GM13977 (cell line): ENCODE results near the gene KIF1A.

Experiments
- DNase-seq: peaks from one replicate; pipeline ENCODE4 v3.0.0; 2012; ENCODE audit warnings: low spot score
- in situ Hi-C: fragments of 300-500 bp; cut with MboI; formaldehyde crosslinking; loops from one replicate; pipeline ENCODE4 v1.12.0; 2022; ENCODE audit warnings: low sequenced_read_pairs, low pct_unique_long_range_greater_than_20kb, mixed read lengths, inconsistent platforms; ENCODE audit not compliant: unreplicated experiment
- TF ChIP-seq, protein P1 (sequence below): IDR thresholded peaks from 2 replicates; pipeline ENCODE4 v1.5.1; 2012; ENCODE audit warnings: mild to moderate bottlenecking, control low read depth; ENCODE audit not compliant: insufficient read depth; ENCODE audit errors: extremely low read depth, missing control alignments

The KIF1A gene

DNA sequence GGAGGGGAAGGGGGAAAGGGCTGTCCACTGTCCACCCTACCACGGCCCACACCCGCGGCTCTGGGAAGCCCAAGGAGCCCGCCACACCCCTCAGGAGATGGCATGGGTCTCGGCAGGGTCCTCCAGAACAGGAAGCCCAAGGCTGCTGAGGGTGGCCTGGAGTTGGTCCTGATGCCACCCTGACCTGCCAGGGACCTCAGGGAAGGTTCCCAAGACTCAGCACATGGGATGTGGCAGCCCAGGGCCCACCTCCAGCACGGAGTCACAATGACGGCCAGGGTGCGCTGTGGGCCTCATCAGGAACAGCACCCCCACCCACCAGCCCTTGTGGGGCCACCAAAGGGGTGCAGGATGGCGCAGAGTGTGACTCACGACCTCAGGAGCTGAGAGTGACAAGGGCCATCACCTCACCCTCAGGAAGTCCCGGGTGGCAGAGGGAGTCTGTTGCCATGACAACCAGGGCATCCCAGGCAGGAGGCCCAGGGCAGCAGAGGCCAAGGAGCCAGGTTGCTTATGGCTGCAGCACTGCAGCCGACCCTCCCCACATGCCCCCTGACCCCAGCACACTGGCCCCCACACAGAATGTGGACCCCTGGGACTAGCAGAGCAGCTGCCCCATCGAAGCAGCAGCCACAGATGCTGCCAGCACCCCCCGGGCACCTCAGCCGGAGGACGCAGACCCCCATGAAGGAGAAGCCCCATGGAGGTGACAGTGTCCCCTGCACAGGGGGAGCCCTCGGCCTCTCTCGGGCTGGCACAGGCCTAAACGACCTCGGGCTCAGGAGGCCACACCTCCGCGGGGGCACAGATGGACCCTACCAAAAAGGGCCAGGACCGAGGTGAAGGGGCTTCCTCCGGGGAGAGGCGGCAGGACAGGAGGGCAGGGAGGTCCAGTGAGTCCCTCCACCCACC is 34.3 kb downstream of the KIF1A start:
- in situ Hi-C loops, result no loop called here
- no peak for DNase-seq
- TF ChIP-seq, protein P1, sequence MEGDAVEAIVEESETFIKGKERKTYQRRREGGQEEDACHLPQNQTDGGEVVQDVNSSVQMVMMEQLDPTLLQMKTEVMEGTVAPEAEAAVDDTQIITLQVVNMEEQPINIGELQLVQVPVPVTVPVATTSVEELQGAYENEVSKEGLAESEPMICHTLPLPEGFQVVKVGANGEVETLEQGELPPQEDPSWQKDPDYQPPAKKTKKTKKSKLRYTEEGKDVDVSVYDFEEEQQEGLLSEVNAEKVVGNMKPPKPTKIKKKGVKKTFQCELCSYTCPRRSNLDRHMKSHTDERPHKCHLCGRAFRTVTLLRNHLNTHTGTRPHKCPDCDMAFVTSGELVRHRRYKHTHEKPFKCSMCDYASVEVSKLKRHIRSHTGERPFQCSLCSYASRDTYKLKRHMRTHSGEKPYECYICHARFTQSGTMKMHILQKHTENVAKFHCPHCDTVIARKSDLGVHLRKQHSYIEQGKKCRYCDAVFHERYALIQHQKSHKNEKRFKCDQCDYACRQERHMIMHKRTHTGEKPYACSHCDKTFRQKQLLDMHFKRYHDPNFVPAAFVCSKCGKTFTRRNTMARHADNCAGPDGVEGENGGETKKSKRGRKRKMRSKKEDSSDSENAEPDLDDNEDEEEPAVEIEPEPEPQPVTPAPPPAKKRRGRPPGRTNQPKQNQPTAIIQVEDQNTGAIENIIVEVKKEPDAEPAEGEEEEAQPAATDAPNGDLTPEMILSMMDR, result no peak

DNA sequence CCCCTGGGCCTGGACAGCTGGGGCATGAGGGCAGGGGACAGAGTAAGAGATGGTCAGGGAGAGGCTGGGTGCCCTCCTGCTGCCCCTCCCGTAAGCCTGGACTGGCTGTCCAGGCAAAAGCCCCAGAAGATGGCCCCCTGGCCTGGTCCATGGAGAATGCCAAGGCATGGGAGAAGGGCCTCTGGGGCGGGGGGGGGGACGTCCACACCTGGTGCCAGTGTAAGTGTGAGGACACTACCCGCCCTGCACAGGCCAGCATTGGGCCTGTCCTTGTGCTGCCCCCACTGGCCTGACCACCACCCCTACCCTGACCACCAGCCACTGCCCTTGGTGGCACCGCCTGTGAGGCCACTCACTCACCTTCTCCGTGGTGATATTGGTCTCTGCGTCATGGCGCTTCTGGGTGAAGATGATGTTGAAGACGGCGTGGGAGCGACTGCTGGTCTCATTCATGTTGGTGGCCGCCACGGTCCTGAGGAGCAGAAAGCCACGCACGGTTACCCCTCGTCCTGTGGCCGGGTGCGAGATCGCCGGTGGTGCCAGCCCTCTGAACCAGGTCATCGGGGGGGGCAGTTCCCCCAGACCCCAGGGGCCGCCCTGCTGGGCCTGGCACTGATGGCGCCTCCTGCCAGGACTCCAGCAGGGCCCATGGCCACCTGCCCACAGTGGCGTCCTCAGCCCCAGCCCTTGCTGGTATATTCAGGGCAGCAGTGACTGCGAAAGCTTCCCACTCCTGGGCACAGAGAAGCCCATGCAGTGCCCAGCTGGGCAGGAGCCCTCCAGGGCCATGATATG is 35.2 kb downstream of the KIF1A start:
- in situ Hi-C loops, result no loop called here

DNA sequence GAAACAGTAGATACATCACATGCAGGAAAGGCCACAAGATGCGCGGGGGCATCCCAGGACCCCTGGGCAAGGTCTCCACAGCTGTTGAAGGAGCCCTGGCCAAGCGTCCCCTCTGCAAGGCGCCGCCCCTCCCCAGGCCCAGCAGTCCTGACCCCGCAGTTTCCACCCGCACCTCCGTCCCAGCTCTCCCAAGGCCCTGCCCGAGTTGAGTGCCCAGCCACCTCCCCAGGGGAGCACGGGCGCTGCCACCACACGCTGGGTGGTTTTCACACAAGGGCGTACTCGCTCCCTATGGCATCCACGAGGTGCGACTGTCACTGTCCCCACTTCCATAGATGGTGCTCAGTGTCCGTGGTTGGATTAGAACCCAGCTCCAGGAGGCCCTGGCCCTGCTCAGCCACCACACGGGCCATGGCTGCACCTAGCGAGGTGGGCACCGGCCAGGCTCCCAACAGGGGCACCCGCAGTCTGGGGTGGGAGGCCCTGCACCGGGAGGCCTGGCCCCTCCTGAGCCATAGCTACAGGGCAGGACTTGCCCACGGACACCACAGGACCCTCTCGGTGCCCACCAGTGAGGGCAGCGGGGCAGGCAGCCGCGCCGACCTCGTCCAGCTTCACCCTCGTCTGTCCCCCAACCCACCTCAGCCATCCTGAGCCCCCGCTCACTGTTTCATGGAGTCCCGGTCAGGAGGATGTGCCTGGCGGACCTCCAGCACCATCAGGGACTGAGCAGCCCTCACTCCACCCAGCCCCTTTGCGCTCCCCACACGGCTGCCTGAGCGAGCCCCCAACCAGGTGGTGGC is 36.0 kb downstream of the KIF1A start:
- TF ChIP-seq, protein P1, result no peak
- in situ Hi-C loops, result no loop called here
- no peak for DNase-seq

More for the DNA sequence above, 35.2 kb downstream of the KIF1A start:
- TF ChIP-seq, protein P1, result no peak
- no peak for DNase-seq

DNA sequence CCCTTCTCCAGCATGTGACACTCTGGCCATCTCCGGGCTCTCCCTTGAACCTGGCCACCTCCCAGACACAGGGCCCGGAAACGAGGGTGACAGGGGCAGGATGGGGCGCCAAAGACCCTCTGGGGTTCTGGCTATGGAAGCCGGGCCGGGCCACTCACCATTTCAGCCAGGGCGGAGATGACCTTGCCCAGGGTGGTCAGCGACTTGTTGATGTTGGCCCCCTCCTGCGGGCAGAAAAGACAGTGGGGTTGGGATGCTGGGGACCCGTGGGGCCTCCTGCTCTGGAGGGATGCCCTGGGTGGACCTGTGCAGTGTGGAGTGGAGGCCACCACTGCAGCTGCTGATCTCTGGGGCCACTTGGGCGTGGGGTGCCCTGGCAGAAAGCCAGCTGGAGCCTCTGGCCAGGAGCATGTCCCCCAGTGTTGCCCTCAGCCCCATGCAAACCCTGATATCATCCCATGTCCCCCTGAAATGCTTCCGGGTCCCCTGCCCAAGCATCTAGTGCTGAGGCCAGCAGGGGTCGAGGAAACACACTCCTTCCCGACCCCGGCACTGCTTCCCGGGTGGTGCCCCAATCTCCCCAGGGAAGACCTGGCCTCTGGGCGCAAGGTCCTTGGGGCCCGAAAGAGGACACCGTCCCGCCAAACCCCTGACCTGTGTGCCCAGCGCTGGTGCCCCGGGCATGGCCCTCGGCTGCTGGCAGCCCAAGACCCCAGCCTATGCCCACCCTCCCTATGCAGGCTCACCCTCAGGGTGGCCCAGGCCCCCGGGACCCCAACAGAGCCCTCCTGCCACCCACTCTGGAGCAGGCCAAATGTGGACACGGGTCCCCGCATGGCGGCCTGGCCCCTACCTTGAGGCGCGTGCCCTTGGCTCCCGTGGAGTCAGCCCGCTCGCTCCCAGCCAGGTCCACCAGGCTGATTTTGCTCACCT is 36.9 kb downstream of the KIF1A start:
- no peak for DNase-seq
- TF ChIP-seq, protein P1, result no peak
- in situ Hi-C loops, result no loop called here

DNA sequence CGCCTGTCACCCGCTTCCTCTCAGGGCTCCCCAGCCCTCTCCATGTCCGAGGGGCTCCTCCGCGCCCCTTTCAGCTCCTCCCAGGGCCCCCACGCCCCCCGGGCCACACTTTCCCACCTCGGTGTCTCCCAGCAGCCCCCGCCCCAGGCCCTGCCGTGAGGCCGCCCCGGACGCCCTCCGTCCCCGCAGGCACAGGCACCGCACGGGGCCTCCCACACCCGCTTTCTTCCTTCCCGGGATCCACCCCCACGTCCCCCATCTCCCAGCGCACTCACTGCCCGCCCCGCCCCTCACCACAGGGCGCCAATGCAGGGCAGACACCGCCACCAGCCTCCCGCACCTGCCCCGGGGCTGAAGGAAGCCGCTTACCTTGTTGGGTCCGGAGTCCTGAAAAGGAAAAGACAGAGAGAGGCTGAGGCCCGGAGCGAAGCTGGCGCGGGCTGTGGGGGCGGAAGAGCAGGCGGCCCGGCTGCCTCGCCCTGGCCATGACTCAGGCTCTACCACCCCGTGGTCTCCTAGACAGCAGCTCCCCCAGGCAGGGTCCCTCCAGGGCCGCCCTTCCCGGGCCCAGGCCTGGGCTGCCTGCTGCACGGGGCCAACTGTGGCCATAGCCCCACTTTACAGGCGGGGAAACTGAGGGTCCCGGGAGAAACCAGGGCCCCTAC is 37.7 kb downstream of the KIF1A start:
- TF ChIP-seq, protein P1, result no peak
- in situ Hi-C loops, result no loop called here
- DNase-seq, result no peak
